H1 (cell line): Measurements from ENCODE around the gene SLC1A3. TPM values are rescaled to one million over a fixed set of nuclear protein-coding genes. Genes with fewer than 3 reads are reported as not detected.

Experiments used
- BACH1 ChIP-seq: IDR thresholded peaks from 2 replicates; pipeline ENCODE4 v1.6.1; 2012; ENCODE audit warnings: low read length, improper control_type of control experiment
- BCL11A ChIP-seq, 2 experiments: IDR thresholded peaks; one replicate each; pipeline ENCODE4 v1.6.1; 2011; ENCODE audit warnings: low read depth in 2 of 2, low read length in 2 of 2, mild to moderate bottlenecking in 2 of 2
- CHD1 ChIP-seq: IDR thresholded peaks from 2 replicates; pipeline ENCODE4 v1.6.1; 2012; ENCODE audit warnings: low read depth, low read length, improper control_type of control experiment
- E2F6 ChIP-seq: IDR thresholded peaks from 2 replicates; pipeline ENCODE4 v1.6.1; 2012; ENCODE audit warnings: inconsistent platforms
- MAFK ChIP-seq: IDR thresholded peaks from 2 replicates; pipeline ENCODE4 v1.6.1; 2012; ENCODE audit warnings: low read depth, mild to moderate bottlenecking, improper control_type of control experiment, low read length
- POLR2A ChIP-seq, 2 experiments: IDR thresholded peaks; 1 replicate in 1 of 2; 2 replicates in 1 of 2; pipeline ENCODE4 v1.6.1; 2011; ENCODE audit warnings: low read depth in 2 of 2, low read length in 2 of 2, mild to moderate bottlenecking in 2 of 2; ENCODE audit errors: control extremely low read depth in 1 of 2
- polyA plus RNA-seq, 7 experiments: library from polyadenylated mRNA; depleted of rRNA in 3 of 7; stranded (reverse) in 5 of 7; unstranded in 2 of 7; fragments of >200 nt in 5 of 7; fragments of 200-250 nt in 2 of 7; gene quantifications; 1 replicate in 5 of 7; 2 replicates in 1 of 7; 4 replicates in 1 of 7; pipeline versions ENCODE4 v1.2.1 to v1.2.3, GENCODE V29; 2011 to 2013; ENCODE audit warnings: missing spikeins in 2 of 7, mixed read lengths in 2 of 7
- small RNA-seq: library from polyadenylated mRNA; stranded (forward); fragments of <200 nt; extraction: miRNeasy Mini kit (QIAGEN cat#:217004); gene quantifications from one replicate; pipeline ENCODE3, GENCODE V24; 2013; ENCODE audit not compliant: insufficient read depth
- total RNA-seq: library from RNA; stranded (reverse); fragmentation: NEBNext Ultra II Directional; extraction: Animal tissue kit (Norgen Biotek cat#: 25700); gene quantifications from 2 replicates; pipeline ENCODE4 v1.2.1, GENCODE V29; 2021

Gene SLC1A3
- total and polyA plus RNA-seq, 2 of the 8 experiments (the other 6 are each of a cell fraction or from before 2014, with no cell fraction given) = 26.7 to 35.3 TPM

- TF ChIP-seq BCL11A (IDR thresholded peaks at IDR 0.05; ENCODE audit: low read depth in 2 of 2, low read length in 2 of 2) (no peak), MAFK (no peak), POLR2A (IDR thresholded peaks at IDR 0.05; ENCODE audit: control extremely low read depth in 1 of 2, low read depth in 2 of 2, low read length in 2 of 2) (no peak), CHD1 (no peak), BACH1 (no peak), E2F6 (no peak)
- TF ChIP-seq, all 59 proteins: peak for 0
These were observed 129.5 kb downstream of the SLC1A3 start (continued) for GRCh38 chr5:36735891-36736290.

Small RNA genes within 50 kb of the gene (small RNA-seq; reads per million reads assigned to genes)
- gene AC010631.1 = not detected
